GM21737 (cell line): ENCODE measurements around the gene UIMC1.

Source experiments
- ATAC-seq: cut with Tn5 transposase; IDR thresholded peaks from one replicate; pipeline ENCODE4 v1.9.1; 2021; ENCODE audit warnings: mild to moderate bottlenecking, moderate library complexity; ENCODE audit not compliant: unreplicated experiment

The UIMC1 gene

GRCh38 chr5:176887252-176887849, 119.2 kb downstream of the UIMC1 start:
- ATAC-seq: no peak

GRCh38 chr5:176886336-176887251, 120.0 kb downstream of the UIMC1 start:
- no peak for ATAC-seq

- ATAC-seq: no peak
Observed at GRCh38 chr5:176884571-176884890, 122.0 kb downstream of the UIMC1 start.

- ATAC-seq: no peak
Observed at GRCh38 chr5:176883700-176884570, 122.6 kb downstream of the UIMC1 start.

GRCh38 chr5:176882567-176882903, 124.0 kb downstream of the UIMC1 start:
- no peak for ATAC-seq

GRCh38 chr5:176881816-176882566, 124.6 kb downstream of the UIMC1 start:
- no peak for ATAC-seq

- ATAC-seq: no peak
Observed at GRCh38 chr5:176881021-176881749, 125.4 kb downstream of the UIMC1 start.

GRCh38 chr5:176880366-176881020, 126.1 kb downstream of the UIMC1 start:
- no peak for ATAC-seq

- ATAC-seq: no peak
Observed at GRCh38 chr5:176879663-176880361, 126.8 kb downstream of the UIMC1 start.

GRCh38 chr5:176878906-176879662, 127.5 kb downstream of the UIMC1 start:
- ATAC-seq: no peak

GRCh38 chr5:176878463-176878862, 128.1 kb downstream of the UIMC1 start:
- no peak for ATAC-seq

- no peak for ATAC-seq
Observed at GRCh38 chr5:176877793-176878331, 128.7 kb downstream of the UIMC1 start.

- no peak for ATAC-seq
Observed at GRCh38 chr5:176876506-176877431, 129.8 kb downstream of the UIMC1 start.

GRCh38 chr5:176875783-176876505, 130.6 kb downstream of the UIMC1 start:
- no peak for ATAC-seq

- no peak for ATAC-seq
Observed at GRCh38 chr5:176875014-176875550, 131.5 kb downstream of the UIMC1 start.

- ATAC-seq: no peak
Observed at GRCh38 chr5:176874198-176874780, 132.3 kb downstream of the UIMC1 start.
